GM23338 (cell line): Measurements from ENCODE around the gene KIAA0232. TPM values are rescaled to one million over a fixed set of nuclear protein-coding genes. Genes with fewer than 3 reads are reported as not detected.

Experiments
- ATAC-seq: fragments of 200-7000 bp; cut with Tn5 transposase; 3 replicates; pipeline ENCODE4 v1.9.1; 2020
- DNase-seq: peaks from one replicate; pipeline ENCODE4 v3.0.0-alpha.2; 2015; ENCODE audit warnings: low spot score
- H2AFZ ChIP-seq: fragments of 200-600 bp; sonication (generic); 2 replicates; pipeline ENCODE4 v1.8.0; 2016; ENCODE audit warnings: antibody characterized with exemption, mild to moderate bottlenecking, moderate library complexity
- H3F3A ChIP-seq: fragments of 200-600 bp; sonication (generic); replicated peaks from 2 replicates; pipeline ENCODE4 v1.8.0; 2017; ENCODE audit warnings: antibody characterized with exemption, mixed run types, low read depth
- H3K27ac ChIP-seq: fragments of 200-600 bp; sonication (generic); 2 replicates; pipeline ENCODE4 v1.6.1; 2016; ENCODE audit warnings: low read depth
- H3K27me3 ChIP-seq: fragments of 200-600 bp; sonication (generic); 2 replicates; pipeline ENCODE4 v1.8.0; 2016; ENCODE audit warnings: mild to moderate bottlenecking, mixed run types, moderate library complexity; ENCODE audit not compliant: insufficient read depth
- H3K36me3 ChIP-seq: fragments of 200-600 bp; sonication (generic); 2 replicates; pipeline ENCODE4 v1.8.0; 2016; ENCODE audit warnings: mild to moderate bottlenecking; ENCODE audit not compliant: insufficient read depth
- H3K4me1 ChIP-seq: fragments of 200-600 bp; sonication (generic); 2 replicates; pipeline ENCODE4 v1.8.0; 2016; ENCODE audit warnings: mild to moderate bottlenecking, moderate library complexity; ENCODE audit not compliant: insufficient read depth
- H3K4me2 ChIP-seq: fragments of 200-600 bp; sonication (generic); 2 replicates; pipeline ENCODE4 v1.7.1; 2017; ENCODE audit warnings: mixed run types
- H3K4me3 ChIP-seq: fragments of 200-600 bp; sonication (generic); 2 replicates; pipeline ENCODE4 v1.6.1; 2016; ENCODE audit warnings: mixed run types
- H3K79me2 ChIP-seq: fragments of 200-600 bp; sonication (generic); replicated peaks from 2 replicates; pipeline ENCODE4 v1.8.0; 2017; ENCODE audit warnings: mild to moderate bottlenecking; ENCODE audit not compliant: insufficient read depth
- H3K9me2 ChIP-seq: fragments of 200-600 bp; sonication (generic); 2 replicates; pipeline ENCODE4 v1.8.0; 2017; ENCODE audit not compliant: insufficient read depth
- H4K20me1 ChIP-seq: fragments of 200-600 bp; sonication (generic); replicated peaks from 2 replicates; pipeline ENCODE4 v1.8.0; 2017; ENCODE audit warnings: mild to moderate bottlenecking; ENCODE audit not compliant: insufficient read depth
- H3K27ac Mint-ChIP-seq: 2 replicates; pipeline ENCODE4 v1.8.0; 2020; ENCODE audit warnings: inconsistent platforms, mild to moderate bottlenecking, moderate library complexity, mixed read lengths
- H3K27me3 Mint-ChIP-seq: 3 replicates; pipeline ENCODE4 v1.8.0; 2022; ENCODE audit warnings: low read depth, mild to moderate bottlenecking, moderate library complexity, mixed read lengths, inconsistent platforms; ENCODE audit not compliant: insufficient read depth, poor library complexity
- H3K36me3 Mint-ChIP-seq: 3 replicates; pipeline ENCODE4 v1.8.0; 2021; ENCODE audit warnings: low read depth, mild to moderate bottlenecking, inconsistent platforms, moderate library complexity, mixed read lengths
- H3K4me1 Mint-ChIP-seq: 3 replicates; pipeline ENCODE4 v1.8.0; 2020; ENCODE audit warnings: mild to moderate bottlenecking, inconsistent platforms, mixed read lengths
- H3K4me3 Mint-ChIP-seq: 3 replicates; pipeline ENCODE4 v1.8.0; 2021; ENCODE audit warnings: moderate library complexity, mild to moderate bottlenecking, inconsistent platforms, mixed read lengths
- H3K9me3 Mint-ChIP-seq: 3 replicates; pipeline ENCODE4 v1.8.0; 2020; ENCODE audit warnings: moderate library complexity, mild to moderate bottlenecking, inconsistent platforms, mixed read lengths
- CTCF ChIP-seq, 2 experiments: fragments of 200-600 bp in 1 of 2; sonication (generic) in 1 of 2; conservative IDR thresholded peaks; 2 replicates each; pipeline versions ENCODE4 v1.5.1 to v1.6.1; 2016 to 2017; ENCODE audit warnings: antibody characterized with exemption in 2 of 2, low read depth in 2 of 2, mild to moderate bottlenecking in 2 of 2, moderate library complexity in 1 of 2
- ETS1 ChIP-seq: IDR thresholded peaks from 2 replicates; pipeline ENCODE4 v1.6.1; 2016; ENCODE audit warnings: antibody characterized with exemption
- EZH2 ChIP-seq: fragments of 200-600 bp; sonication (generic); IDR thresholded peaks from one replicate; pipeline ENCODE4 v1.8.0; 2017; ENCODE audit warnings: antibody characterized with exemption, mild to moderate bottlenecking, low read depth; ENCODE audit not compliant: unreplicated experiment
- EZH2phosphoT487 ChIP-seq: fragments of 200-600 bp; sonication (generic); IDR thresholded peaks from one replicate; pipeline ENCODE4 v1.8.1; 2018; ENCODE audit warnings: antibody characterized with exemption; ENCODE audit not compliant: unreplicated experiment
- NANOG ChIP-seq: IDR thresholded peaks from 2 replicates; pipeline ENCODE4 v1.6.1; 2016; ENCODE audit warnings: antibody characterized with exemption, borderline replicate concordance
- POLR2AphosphoS5 ChIP-seq: IDR thresholded peaks from 2 replicates; pipeline ENCODE4 v1.6.1; 2016; ENCODE audit warnings: antibody characterized with exemption, low read depth
- REST ChIP-seq: IDR thresholded peaks from one replicate; pipeline ENCODE4 v1.6.1; 2018; ENCODE audit warnings: antibody characterized with exemption; ENCODE audit not compliant: unreplicated experiment
- ZNF331 ChIP-seq: fragments of 250-450 bp; sonication (Bioruptor Pico); IDR thresholded peaks from 2 replicates; pipeline ENCODE4 v1.5.0; 2020; ENCODE audit warnings: low read depth, mild to moderate bottlenecking, moderate library complexity
- polyA plus RNA-seq: library from polyadenylated mRNA; unstranded; fragments of >200 nt; fragmentation: Nextera tagmentation; extraction: Ambion mirVana; gene quantifications from 2 replicates; pipeline ENCODE4 v1.2.1, GENCODE V29; 2016
- total RNA-seq: library from RNA; depleted of rRNA; stranded (reverse); fragments of >200 nt; shearing (Covaris generic); gene quantifications from 2 replicates; pipeline ENCODE4 v1.2.3, GENCODE V29; 2014
- TF ChIP-seq, protein P1 (sequence below): fragments of 250-450 bp; sonication (Bioruptor Pico); IDR thresholded peaks from 2 replicates; pipeline ENCODE4 v1.5.0; 2020; ENCODE audit warnings: mild to moderate bottlenecking, moderate library complexity

Gene KIAA0232
- total and polyA plus RNA-seq, 2 experiments from 2014 or later: 14.3 to 34.9 TPM

DNA sequence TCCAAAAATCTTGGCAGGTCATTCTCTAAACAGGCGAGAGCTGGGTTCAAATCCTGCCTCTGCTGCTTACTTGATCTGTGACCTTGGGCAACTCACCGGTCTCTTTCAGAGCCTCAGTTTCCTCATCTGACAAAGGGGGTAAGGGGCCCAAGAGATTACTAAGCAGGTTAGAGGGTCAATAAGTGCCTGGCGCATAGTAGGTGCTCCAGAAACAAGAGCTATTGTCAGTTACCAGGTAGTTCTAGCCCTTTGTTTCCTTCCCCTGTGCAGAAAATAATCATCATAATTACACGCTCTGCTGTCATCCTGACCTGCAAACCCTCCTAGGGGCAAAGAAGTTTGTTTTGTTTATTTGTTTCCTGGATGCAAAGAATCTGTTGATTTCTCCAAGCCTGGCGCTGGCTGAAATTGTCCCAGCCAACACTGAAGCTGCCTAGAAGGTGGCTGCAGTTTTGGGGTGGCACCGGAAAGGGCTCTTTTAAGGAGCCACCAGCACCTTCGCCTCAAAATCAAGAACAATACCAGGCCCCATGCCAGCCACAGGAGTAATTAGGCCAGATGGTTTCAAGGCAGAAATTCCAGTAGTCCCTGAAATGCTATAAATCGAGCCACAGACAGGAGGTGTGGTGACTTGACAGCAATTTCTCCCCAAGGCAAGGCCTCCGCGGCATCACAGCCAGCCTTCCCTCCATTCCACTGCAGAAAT lies 10.2 kb upstream of the KIAA0232 start:
- ATAC-seq: no peak
- H3K4me1 ChIP-seq: no peaks in the 10 kb centered on the region
- no peaks in the 10 kb centered on the region for H3K36me3 Mint-ChIP-seq
- no peak overlapping the region for H2AFZ ChIP-seq
- peaks cover 3% of the 10 kb centered on the region; the same call in 2 of the 3 replicates for H3K4me1 Mint-ChIP-seq
- H3K9me3 Mint-ChIP-seq: no peaks in the 10 kb centered on the region
- no peaks in the 10 kb centered on the region for H3K79me2 ChIP-seq
- H3K36me3 ChIP-seq: no peaks in the 10 kb centered on the region
- H3K27ac Mint-ChIP-seq: no peak overlapping the region
- no peaks in the 10 kb centered on the region for H3K27me3 ChIP-seq
- H3F3A ChIP-seq: no peaks in the 10 kb centered on the region
- DNase-seq: no peak
- no peak overlapping the region for H3K27ac ChIP-seq
- peaks cover 11% of the 10 kb centered on the region for H3K27me3 Mint-ChIP-seq
- no peak for TF ChIP-seq EZH2phosphoT487
- TF ChIP-seq NANOG: no peak
- TF ChIP-seq CTCF (conservative IDR thresholded peaks at IDR 0.05; ENCODE audit: low read depth in 2 of 2): no peak
- no peak for TF ChIP-seq REST
- no peaks in the 10 kb centered on the region for H4K20me1 ChIP-seq
- no peak overlapping the region for H3K4me3 Mint-ChIP-seq
- H3K4me2 ChIP-seq: no peak overlapping the region
- H3K9me2 ChIP-seq: no peaks in the 10 kb centered on the region
- no peak overlapping the region for H3K4me3 ChIP-seq

DNA sequence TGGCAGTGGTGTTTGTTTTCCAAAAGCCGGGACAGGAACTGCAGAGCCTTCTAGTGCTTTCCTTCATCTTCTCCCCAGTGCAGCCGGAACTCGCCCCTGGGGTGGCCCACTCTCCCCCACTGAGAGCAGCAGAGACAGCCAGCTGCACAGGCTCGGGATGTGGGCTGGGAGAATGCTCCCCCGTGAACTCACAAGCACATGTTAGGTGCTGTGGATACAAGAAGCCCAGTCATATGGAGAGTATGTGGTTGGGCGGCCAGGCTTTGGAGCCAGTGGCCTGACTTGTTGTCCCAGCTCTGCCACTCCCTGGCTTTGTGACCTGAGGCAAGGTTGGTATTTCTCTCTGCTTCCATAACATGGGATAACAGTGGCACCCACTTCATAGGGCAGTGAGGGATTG lies 9.4 kb upstream of the KIAA0232 start:
- Histone ChIP-seq H3K4me3 (no peak overlapping the region), H3K36me3 (no peaks in the 10 kb centered on the region), H4K20me1 (no peaks in the 10 kb centered on the region), H2AFZ (no peak overlapping the region), H3K27ac (no peak overlapping the region), H3F3A (no peaks in the 10 kb centered on the region), H3K4me2 (no peak overlapping the region), H3K79me2 (no peaks in the 10 kb centered on the region), H3K9me2 (no peaks in the 10 kb centered on the region), H3K4me1 (no peaks in the 10 kb centered on the region), H3K27me3 (no peaks in the 10 kb centered on the region)
- no peak overlapping the region for H3K4me3 Mint-ChIP-seq
- H3K27ac Mint-ChIP-seq: no peak overlapping the region
- no peak for ATAC-seq
- no peaks in the 10 kb centered on the region for H3K9me3 Mint-ChIP-seq
- peaks cover 11% of the 10 kb centered on the region for H3K27me3 Mint-ChIP-seq
- H3K4me1 Mint-ChIP-seq: peaks cover 6% of the 10 kb centered on the region; the same call in 2 of the 3 replicates
- no peaks in the 10 kb centered on the region for H3K36me3 Mint-ChIP-seq
- no peak for DNase-seq
- TF ChIP-seq, protein P1, sequence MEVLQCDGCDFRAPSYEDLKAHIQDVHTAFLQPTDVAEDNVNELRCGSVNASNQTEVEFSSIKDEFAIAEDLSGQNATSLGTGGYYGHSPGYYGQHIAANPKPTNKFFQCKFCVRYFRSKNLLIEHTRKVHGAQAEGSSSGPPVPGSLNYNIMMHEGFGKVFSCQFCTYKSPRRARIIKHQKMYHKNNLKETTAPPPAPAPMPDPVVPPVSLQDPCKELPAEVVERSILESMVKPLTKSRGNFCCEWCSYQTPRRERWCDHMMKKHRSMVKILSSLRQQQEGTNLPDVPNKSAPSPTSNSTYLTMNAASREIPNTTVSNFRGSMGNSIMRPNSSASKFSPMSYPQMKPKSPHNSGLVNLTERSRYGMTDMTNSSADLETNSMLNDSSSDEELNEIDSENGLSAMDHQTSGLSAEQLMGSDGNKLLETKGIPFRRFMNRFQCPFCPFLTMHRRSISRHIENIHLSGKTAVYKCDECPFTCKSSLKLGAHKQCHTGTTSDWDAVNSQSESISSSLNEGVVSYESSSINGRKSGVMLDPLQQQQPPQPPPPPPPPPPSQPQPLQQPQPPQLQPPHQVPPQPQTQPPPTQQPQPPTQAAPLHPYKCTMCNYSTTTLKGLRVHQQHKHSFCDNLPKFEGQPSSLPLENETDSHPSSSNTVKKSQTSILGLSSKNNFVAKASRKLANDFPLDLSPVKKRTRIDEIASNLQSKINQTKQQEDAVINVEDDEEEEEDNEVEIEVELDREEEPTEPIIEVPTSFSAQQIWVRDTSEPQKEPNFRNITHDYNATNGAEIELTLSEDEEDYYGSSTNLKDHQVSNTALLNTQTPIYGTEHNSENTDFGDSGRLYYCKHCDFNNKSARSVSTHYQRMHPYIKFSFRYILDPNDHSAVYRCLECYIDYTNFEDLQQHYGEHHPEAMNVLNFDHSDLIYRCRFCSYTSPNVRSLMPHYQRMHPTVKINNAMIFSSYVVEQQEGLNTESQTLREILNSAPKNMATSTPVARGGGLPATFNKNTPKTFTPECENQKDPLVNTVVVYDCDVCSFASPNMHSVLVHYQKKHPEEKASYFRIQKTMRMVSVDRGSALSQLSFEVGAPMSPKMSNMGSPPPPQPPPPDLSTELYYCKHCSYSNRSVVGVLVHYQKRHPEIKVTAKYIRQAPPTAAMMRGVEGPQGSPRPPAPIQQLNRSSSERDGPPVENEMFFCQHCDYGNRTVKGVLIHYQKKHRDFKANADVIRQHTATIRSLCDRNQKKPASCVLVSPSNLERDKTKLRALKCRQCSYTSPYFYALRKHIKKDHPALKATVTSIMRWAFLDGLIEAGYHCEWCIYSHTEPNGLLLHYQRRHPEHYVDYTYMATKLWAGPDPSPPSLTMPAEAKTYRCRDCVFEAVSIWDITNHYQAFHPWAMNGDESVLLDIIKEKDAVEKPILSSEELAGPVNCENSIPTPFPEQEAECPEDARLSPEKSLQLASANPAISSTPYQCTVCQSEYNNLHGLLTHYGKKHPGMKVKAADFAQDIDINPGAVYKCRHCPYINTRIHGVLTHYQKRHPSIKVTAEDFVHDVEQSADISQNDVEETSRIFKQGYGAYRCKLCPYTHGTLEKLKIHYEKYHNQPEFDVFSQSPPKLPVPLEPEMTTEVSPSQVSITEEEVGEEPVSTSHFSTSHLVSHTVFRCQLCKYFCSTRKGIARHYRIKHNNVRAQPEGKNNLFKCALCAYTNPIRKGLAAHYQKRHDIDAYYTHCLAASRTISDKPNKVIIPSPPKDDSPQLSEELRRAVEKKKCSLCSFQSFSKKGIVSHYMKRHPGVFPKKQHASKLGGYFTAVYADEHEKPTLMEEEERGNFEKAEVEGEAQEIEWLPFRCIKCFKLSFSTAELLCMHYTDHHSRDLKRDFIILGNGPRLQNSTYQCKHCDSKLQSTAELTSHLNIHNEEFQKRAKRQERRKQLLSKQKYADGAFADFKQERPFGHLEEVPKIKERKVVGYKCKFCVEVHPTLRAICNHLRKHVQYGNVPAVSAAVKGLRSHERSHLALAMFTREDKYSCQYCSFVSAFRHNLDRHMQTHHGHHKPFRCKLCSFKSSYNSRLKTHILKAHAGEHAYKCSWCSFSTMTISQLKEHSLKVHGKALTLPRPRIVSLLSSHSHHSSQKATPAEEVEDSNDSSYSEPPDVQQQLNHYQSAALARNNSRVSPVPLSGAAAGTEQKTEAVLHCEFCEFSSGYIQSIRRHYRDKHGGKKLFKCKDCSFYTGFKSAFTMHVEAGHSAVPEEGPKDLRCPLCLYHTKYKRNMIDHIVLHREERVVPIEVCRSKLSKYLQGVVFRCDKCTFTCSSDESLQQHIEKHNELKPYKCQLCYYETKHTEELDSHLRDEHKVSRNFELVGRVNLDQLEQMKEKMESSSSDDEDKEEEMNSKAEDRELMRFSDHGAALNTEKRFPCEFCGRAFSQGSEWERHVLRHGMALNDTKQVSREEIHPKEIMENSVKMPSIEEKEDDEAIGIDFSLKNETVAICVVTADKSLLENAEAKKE (CRISPR knock-in tag): no peak
- TF ChIP-seq ZNF331 (CRISPR knock-in tag): no peak
- TF ChIP-seq POLR2AphosphoS5: no peak
- no peak for TF ChIP-seq ETS1
- no peak for TF ChIP-seq EZH2
